Peyer's patch (tissue), 4 donors: ENCODE data around the gene SKOR1.

Experiments
- POLR2A ChIP-seq, 2 donors: fragments of 450-650 bp; IDR thresholded peaks; one replicate each; pipeline ENCODE4 v1.5.1; 2017; ENCODE audit warnings: antibody characterized with exemption in 2 of 2, mild to moderate bottlenecking in 2 of 2, moderate library complexity in 2 of 2
- TF ChIP-seq, protein P1 (sequence below), 6 experiments: fragments of 450-650 bp in 4 of 6; fragments of 200-600 bp in 2 of 6; sonication (generic) in 1 of 6; IDR thresholded peaks; one replicate each; pipeline ENCODE4 v1.5.1; 2017 to 2019; ENCODE audit warnings: antibody characterized with exemption in 6 of 6, mild to moderate bottlenecking in 3 of 6, moderate library complexity in 1 of 6

DNA sequence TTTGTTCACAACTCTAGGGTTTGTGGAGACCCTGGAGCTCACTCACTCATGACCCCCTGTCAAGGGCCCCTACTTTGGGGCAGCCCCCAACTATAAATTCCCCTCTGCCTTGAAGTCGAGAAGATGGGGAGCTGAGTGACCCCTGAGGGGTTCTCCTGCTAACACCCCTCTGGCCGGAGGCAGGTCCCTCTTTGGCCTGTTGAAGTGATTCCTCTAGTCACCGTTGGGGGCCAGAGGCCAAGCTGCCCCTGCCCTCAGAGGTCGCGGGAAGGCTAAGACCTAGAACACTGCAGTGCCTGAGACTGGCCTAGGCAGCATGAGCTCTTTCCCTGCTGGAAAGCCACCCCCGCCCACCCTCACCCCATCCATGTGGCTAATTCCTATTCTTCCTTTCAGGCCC is 15.4 kb upstream of the SKOR1 start:
- TF ChIP-seq, protein P1, sequence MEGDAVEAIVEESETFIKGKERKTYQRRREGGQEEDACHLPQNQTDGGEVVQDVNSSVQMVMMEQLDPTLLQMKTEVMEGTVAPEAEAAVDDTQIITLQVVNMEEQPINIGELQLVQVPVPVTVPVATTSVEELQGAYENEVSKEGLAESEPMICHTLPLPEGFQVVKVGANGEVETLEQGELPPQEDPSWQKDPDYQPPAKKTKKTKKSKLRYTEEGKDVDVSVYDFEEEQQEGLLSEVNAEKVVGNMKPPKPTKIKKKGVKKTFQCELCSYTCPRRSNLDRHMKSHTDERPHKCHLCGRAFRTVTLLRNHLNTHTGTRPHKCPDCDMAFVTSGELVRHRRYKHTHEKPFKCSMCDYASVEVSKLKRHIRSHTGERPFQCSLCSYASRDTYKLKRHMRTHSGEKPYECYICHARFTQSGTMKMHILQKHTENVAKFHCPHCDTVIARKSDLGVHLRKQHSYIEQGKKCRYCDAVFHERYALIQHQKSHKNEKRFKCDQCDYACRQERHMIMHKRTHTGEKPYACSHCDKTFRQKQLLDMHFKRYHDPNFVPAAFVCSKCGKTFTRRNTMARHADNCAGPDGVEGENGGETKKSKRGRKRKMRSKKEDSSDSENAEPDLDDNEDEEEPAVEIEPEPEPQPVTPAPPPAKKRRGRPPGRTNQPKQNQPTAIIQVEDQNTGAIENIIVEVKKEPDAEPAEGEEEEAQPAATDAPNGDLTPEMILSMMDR (IDR thresholded peaks at IDR 0.05) = no peak
- no peak for TF ChIP-seq POLR2A (IDR thresholded peaks at IDR 0.05)
